Embryonic facial prominence (tissue), 1 donor: ENCODE measurements around the gene BTBD1.
"Not testable (repeated sequence)": the region's sequence is repeated elsewhere in the genome, so short reads cannot be mapped to it uniquely, and the experiment has no call there.

Experiments
- DNase-seq: peaks from one replicate; pipeline ENCODE4 v3.0.0-alpha.2; 2016; ENCODE audit errors: extremely low spot score

Gene BTBD1

DNA sequence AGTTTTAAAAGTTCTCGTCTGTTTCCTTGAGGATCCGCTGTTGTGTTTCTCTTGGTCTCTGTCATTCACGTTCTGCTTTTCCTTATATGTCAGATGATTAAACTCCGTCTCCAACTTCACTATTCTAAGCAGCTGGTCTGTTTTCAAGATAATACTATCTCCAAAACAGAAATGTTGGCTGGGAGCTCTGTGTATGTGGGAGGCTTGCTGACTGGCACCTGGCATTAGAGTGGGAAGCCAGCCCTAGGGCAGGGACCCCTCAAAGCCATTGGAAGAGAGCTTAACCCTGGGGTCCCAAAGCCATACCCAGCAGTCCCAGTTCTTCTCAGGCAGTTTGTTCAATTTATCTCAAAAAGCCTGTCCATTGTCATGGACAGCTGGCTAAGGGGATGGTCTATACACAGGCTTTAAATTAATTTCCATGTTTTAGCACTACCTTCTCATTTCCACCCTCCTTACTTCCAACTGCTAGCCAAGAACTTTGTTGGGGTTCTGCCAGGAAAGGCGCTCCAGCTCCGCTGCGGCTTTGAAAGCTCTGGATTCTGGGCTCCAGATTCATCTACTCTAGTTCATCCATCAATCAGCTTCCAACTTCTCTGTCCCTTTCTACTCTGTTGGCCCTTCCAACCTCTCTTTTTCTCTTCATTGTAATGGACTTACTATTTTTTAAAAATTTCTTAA is 9.2 kb downstream of the BTBD1 start:
- DNase-seq: no peak

DNA sequence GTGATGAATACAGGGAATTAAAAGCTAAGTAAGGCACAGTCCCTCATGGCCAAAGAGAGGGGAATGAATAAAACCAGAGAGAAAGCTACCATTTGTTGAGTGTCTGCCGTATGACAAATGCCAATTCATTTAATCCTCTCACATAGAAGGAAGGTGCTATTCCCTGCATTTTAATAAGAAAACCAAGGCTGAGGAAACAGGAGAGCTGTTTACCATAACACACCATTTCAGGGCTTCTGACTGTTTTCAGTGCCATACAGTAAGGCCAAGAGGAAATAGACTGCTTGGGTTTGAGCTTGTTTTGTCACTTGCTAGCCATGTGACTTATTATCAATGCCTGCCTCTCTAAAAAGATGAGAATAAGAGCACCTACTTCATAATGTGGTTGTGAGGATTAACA is 10.1 kb downstream of the BTBD1 start:
- no peak for DNase-seq

DNA sequence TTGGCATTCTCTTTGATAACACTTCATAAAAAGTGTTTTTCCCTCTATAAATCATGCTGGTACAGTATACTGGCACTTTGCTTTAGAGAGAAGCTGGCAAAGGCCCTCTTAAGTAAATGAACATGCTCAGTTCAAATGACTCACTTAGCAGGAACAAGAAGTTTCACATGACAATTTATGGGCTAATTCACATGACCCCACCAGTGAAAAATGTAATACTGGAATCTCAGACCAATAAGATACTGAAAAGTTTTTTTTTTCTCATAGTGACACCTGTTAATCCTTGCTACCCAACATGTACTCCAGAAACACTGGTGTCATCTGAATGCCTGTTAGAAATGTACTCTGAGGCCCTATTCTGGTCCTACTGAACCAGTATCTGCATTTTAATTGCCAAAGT is 13.9 kb downstream of the BTBD1 start:
- DNase-seq: no peak

DNA sequence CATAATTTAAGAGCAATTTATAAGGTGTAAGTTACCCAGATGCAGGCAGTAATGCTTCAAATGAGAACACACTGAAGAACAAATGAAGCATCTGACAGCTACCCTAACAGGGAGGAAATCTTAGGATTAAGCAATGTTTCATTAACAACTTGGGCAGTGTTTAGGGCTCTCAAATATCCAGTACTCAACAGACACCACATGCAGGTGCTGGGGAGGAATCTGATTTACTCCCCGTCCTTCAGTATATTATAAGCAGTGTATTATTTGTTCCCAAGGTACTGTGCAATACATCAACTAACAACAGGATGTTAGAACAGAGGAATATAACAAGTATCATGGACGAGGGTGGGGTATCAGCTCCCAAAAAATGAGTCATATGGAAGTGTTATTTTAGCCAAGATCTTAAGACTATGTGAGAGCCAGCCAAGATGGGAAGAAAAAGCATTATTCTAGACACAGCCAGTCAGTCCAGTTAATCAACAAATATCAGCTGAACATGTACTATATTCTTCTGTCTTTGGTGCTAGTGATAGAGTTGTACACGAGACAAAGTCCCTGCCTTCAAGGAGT is 20.4 kb downstream of the BTBD1 start:
- no peak for DNase-seq

DNA sequence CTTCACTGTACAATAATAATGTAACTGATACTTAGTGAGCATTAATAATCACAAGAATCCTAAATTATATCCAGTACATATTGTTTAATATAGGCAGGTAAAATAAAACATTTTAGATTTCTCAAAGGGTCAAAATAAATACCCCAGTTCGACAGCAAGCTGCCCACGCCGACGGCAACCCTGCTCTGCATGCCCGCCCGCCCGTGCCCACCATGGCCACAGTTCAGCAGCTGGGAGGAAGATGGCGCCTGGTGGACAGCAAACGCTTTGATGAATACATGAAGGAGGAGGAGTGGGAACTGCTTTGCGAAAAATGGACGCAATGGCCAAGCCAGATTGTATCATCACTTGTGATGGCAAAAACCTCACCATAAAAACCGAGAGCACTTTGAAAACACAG is 22.9 kb downstream of the BTBD1 start:
- no peak for DNase-seq

DNA sequence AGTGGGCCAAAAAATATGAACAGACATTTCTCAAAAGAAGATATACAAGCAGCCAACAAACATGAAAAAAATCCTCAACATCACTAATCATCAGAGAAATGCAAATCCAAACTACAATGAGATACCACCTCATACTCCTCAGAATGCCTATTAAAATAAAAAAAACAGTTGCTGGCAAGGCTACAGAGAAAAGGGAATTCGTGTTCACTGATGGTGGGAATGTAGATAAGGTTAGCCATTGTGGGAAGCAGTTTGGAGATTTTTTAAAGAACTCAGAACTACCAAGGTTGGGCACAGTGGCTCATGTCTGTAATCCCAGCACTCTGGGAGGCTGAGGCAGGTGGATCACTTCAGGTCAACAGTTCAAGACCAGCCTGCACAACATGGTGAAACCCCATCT is 27.8 kb downstream of the BTBD1 start:
- DNase-seq: no peak

DNA sequence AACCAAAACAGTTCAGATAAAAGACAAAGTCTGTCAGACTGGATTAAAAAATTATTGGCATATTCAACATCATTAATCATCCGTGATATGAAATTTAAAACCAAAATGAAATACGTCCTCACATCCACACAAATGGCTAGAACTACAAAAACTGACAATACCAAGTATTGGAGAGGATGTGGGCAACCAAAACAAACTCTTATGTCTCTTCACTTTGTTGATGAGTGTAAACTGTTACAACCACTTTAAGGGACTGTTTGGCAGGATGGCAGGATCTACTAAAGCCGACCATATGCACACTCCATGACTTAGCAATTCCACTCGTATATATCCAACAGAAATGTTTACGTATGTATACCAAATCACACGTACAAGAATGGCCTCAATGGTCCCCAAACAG is 30.8 kb downstream of the BTBD1 start:
- DNase-seq: no peak

DNA sequence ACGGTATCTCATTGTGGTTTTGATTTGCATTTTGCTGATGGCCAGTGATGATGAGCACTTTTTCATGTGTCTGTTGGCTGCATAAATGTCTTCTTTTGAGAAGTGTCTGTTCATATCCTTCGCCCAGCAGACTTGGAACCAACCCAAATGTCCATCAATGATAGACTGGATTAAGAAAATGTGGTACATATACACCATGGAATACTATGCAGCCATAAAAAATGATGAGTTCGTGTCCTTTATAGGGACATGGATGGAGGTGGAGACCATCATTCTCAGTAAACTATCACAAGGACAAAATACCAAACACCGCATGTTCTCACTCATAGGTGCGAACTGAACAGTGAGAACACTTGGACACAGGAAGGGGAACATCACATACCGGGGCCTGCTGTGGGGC is 35.8 kb downstream of the BTBD1 start:
- not testable (repeated sequence) for DNase-seq

DNA sequence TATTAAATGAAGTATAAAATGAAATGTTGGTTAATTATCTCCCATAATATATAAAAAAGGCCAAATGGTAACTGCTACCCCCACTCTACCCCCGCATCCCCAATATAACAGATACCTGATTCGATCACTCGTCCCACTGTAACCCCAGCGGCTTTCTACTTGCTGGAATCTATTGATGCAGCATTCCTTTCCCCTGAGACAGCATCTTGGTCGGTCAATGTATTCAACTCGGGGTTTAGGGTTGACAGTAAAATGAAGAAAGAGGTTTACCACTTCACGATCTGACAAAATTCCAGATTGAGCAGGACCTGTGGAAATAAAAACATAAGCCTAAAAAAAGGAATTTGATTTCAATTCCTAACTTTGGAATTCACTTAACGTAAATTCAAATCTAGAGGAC is 37.0 kb downstream of the BTBD1 start:
- no peak for DNase-seq

DNA sequence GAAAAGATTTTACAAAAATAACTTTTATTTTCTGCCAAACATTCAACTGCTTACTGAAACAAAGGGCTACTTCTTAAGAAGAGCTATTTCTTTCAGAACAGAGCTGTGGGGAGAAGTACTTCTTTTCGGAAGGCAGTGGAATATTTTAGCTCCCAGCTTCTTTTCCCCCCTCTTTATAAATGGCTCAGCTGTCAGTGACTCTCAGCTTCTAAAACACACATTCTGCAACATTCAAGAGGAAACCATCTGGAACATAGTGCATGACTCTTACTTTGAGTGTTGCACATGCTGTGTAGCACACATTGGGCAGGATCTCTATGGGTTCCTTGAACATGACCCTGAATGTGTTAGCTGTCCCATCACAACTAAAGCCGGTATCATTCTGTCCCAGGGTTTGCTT is 48.6 kb downstream of the BTBD1 start:
- DNase-seq: no peak

DNA sequence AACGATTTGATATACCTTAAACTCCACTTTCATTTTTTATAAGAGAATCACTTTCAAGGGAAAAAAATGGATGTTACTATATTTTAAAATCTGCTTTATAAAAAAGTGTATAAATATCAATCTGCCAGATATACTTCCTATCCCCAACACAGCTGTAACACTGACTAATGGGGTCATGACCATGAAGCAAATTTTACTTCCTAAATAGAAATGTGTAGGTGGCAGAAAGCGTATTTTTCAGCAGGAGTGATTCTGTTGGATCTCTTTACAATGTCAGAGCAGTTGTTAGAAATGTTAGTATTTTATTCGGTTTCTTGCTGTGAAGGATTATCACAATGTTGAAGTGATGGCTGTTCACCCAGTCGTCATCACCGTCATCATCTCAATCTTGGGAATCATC is 50.1 kb downstream of the BTBD1 start:
- DNase-seq: no peak

DNA sequence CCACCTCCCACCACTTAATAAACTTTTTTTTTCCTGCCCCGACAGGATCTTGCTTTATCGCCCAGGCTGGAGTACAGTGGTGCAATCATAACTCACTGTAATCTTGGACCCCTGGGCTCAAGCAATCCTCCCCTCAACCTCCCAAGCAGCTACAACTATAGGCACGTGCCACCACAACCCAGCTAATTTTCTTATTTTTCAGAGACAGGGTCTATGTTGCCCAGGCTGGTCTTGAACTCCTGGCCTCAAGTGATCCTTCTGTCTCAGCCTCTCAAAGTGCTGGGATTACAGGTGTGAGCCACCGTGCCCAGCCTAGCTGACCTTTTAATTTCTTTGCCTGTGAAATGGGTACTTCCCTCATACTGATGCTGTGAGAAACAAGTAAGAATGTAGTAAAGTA is 51.7 kb downstream of the BTBD1 start:
- no peak for DNase-seq

DNA sequence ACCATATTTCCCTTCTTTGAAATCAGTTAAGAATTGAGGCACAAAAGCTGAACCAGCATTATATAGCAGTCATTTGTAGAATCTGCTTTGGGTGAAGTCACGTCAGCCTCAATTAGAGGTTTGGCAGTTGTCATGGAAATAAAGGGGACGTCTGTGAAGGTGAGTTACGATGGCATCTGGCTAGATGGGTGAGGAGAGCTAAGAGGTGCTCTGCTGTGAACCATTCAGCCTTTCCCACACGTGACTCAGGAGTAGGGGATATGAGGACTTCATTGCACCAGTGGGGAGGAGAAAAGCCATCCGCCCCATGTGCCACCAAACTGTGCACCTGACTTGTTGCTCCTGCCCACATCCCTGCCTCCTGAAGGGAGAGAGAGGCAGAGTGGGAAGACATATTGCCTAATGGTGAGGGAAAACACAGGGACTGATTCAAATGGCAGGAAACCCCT is 52.8 kb downstream of the BTBD1 start:
- no peak for DNase-seq

DNA sequence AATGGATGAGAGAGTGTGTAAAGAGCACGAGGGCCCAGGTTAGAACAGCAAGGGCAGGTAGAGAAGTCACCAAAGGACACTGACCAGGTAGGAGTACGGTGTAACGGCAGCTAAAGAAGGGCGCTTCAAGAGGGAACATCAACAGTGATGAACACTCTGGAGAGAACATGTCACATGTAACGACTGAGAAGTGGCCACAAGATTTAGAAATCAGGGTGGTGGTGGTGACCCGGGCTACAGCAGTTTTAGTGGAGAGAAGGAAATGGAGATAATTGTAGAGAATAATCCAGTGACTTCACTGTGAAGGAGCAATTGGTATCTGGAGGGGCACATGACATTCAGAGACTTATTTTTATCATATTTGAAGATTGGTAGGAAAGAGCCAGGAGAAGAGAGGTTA is 54.4 kb downstream of the BTBD1 start:
- no peak for DNase-seq

DNA sequence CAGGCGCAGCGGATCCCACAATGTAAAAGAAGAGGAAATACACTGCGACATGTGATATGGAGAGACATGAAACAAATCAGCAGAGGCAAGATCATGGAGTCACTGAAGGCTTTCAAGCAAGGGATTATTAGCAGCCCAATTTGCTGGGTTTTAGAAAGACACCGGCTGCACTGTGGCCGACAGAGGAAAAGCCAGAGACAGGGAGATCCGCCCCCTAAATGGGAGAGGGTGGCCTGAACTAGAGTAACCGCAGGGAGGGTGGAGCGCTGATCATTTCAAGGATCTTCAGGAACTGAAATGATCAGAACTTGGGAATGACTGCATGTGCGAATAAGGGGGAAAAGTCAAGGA is 55.0 kb downstream of the BTBD1 start:
- DNase-seq: no peak

DNA sequence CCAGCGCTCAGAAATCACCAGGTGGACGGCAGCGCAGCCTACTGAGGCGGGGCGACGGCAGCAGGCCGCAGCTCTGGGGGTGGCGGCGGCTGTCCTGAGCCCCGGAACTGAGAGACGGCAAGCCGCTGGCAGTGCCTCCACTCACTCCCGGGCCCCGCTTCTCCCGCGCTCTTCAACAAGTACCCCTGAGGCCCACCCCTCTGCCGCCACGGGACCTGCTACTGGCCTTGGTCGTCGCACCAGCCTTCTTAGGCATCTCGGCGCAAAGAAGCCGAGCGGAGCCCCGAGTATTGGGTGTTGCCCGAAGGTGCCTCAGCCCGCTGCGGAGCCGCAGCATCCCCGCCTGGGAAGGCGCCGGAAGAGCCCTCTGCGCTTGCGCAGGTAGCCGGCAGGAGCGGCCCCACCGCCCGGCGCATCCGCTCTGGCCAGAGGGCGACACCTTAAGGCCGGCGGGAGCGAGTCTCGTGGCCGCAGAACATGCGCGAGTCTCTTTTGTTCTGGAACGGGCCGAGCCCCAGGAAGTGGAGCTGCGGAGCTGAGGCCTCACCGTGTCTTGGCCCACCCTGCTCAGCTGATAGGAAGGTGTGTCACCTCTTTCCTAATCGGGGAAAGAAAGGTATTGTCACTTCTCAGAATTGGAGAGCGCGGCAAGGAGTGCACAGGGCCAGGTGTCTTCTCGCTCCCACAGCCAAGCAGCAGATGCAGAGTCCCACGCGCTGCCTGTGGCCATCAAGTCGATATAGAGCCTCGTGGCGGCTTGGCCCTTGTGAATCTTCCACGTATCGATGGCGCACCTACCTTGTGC is 55.6 kb downstream of the BTBD1 start, which contains the start of gene C15orf40:
Gene C15orf40 (minus strand): TSS at position 369 of the 805 bp plus-strand sequence. CDS start 32 bp downstream, at position 337.
- peak; percentile 63 for DNase-seq

DNA sequence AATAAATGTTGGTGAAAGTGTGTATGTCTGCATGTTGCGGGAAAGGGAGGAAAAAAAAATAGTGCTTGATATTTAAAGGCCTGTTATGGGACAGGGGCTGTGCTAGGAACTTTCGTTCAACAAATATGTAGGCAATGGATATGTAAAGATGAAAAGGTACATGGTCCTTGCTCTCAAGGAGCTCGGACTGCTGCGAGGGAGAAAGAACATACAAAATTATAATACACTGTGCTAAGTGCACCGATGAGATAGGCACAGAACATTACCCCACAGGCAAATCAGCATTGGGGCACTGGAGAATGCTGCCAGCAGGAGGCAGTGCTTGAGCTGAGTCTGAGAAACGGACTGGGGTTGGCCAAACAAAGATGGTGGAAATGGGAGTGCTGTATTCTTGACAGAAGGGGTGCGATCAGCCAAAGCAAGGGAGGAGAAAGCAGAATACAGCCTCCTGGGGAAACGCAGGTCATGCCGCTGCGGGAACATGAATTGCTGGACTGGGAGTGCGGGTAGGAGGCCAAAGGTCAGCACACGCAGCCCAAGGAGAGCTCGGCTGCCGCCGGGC is 56.3 kb downstream of the BTBD1 start:
- peak; percentile 33 for DNase-seq

DNA sequence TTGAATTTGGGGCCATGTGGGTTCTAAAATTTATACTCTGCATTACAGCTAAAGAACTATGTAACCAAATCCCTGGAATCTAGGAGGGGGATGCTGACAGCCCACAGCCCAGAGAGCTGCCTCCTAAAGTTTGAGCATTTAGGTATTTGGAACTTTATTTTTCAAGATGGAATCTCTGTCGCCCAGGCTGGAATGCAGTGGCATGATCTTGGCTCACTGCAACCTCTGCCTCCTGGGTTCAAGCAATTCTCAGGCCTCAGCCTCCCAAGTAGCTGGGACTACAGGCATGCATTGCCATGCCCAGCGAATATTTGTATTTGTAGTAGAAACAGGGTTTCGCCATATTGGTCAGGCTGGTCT is 66.4 kb downstream of the BTBD1 start:
- not testable (repeated sequence) for DNase-seq

DNA sequence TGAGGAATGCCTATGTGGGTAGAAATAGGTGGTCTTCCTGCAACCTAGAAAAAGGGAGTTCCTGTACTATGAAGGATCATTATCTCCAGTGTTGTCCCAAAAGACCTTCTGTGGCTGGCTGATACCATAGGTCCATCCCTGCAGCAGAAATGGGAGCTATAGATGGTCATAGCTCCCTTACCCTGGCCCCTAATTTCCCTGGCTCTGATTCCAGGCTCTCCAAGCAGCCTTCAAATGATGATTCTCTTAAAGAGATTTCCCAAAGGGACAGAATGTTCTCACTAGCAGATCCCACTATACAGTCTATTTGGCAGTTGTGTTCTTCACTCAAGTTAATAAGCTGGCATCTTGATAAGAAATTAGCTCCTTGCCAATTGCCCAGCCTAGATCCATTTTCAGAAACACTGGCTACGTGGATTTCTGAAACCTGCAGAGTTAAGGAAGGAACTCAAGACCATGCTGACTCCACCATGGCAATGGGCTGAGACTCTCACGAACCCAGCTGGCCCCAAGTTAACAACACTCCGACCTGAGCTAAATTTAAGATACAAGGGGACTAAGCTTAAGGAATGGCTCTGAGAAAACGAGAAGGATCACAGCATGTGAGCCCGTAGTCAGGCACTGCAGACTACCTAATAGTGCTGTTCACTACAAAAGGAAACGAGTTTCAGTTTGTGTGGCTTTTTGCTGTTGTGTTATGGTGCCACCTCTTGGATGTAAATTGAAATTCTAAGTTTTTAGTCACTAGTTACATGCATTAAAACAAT is 67.0 kb downstream of the BTBD1 start:
- DNase-seq: peak; percentile 10

DNA sequence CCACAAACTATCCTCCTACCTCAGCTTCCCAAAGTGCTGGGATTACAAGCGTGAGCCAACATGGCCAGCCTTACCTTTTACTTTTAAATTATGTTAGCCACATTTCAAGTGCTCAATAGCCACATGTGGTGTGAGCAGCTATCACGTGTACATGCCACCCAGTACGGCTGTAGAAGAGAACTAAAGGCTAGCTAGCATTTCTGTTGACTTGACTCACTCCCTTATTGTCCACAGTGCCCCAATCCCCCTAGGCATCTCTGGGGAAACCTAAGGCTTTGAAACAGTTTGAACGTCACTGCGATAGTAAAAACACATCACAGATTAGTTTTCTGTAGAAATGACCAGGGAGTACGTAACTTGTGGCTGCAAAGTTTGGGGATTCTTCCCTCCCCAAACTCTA is 67.6 kb downstream of the BTBD1 start:
- no peak for DNase-seq

DNA sequence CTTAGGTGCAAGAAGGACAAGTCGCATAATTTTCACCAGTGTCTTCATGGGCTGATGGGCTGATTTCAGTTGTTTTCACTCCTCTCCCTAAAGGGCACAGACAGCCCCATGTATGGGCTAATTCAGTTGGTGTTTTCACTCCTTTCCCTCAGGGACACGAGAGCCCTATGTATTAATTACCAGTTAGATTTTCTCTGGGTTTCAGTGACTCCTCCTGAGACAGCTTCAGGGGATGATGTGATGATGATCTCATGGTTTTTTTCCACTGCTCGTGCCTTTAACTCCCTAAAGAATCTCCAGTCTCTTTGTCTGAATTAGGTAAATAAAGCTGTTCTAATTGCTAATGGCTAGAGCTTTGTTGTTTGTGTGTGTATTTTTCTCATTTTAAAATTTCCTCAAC is 71.1 kb downstream of the BTBD1 start:
- DNase-seq: no peak

DNA sequence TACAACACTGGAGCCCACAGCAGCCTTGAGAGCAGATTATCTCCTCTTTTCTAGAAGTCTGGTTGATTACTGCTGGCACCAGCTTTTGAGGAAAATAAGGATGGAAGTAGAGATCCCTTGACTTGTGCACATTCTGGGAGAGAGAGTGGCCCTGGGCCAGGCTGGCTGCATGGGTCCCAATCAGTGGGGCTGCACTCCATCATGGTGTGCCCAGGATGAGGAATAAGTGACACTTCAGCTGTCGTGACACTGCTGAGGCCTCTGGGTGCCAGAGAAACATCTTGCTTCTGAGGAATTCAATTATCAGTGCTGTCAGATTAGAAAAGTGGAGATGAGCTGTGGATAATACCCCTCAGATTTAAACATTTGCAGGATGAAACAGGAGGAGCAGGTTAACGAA is 72.0 kb downstream of the BTBD1 start:
- no peak for DNase-seq
